ENCODE measurements around the gene EIF2D. TPM values are rescaled to one million over a fixed set of nuclear protein-coding genes. Genes with fewer than 3 reads are reported as not detected.
A peak's percentile ranks its signal among the peaks of the same experiment; 100 is the strongest.

EIF2D gene
- total and polyA plus RNA-seq, 9 of the 15 experiments (the other 6 are each of a cell fraction or from before 2014, with no cell fraction given): 81.1 to 138 (median 93.9) TPM

GRCh38 chr1:206634365-206635079 is 22.3 kb upstream of the EIF2D start (continued):
- no peak for TF ChIP-seq NONO (IDR thresholded peaks at IDR 0.05; ENCODE audit: low read depth in 2 of 2, low read length in 1 of 2)
- TF ChIP-seq ZNF12 (CRISPR knock-in tag; IDR thresholded peaks at IDR 0.05): no peak; the same call in 1 of the 2 replicates
- TF ChIP-seq TEAD2 (tag; IDR thresholded peaks at IDR 0.05): no peak
- TF ChIP-seq ZEB2 (IDR thresholded peaks at IDR 0.05): no peak
- TF ChIP-seq ZNF133 (CRISPR knock-in tag; IDR thresholded peaks at IDR 0.05): no peak
- no peak for TF ChIP-seq GATA2 (CRISPR knock-in tag; IDR thresholded peaks at IDR 0.05)
- no peak for TF ChIP-seq GTF2B (IDR thresholded peaks at IDR 0.05; ENCODE audit: extremely low read depth, insufficient read length)
- TF ChIP-seq ETV1 (tag; conservative IDR thresholded peaks at IDR 0.05; ENCODE audit: low read depth): 0 out of 2 replicates have a peak, but pooled peaks have one; percentile 12
- no peak for TF ChIP-seq SNAPC5 (CRISPR knock-in tag; IDR thresholded peaks at IDR 0.05)
- peak; percentile 22; the same call in 1 of the 2 replicates for TF ChIP-seq JUND (IDR thresholded peaks at IDR 0.05; ENCODE audit: borderline replicate concordance, low read depth, low read length)
- TF ChIP-seq JUND (tag; IDR thresholded peaks at IDR 0.05; ENCODE audit: borderline replicate concordance, low read depth, low read length): no peak; the same call in 1 of the 3 replicates
- no peak for TF ChIP-seq CSDE1 (IDR thresholded peaks at IDR 0.05)
- TF ChIP-seq ZNF780A (CRISPR knock-in tag; IDR thresholded peaks at IDR 0.05): no peak
- TF ChIP-seq U2AF1 (optimal IDR thresholded peaks at IDR 0.05; ENCODE audit: low read depth, low read length): no peak
- TF ChIP-seq DMBX1 (CRISPR knock-in tag; IDR thresholded peaks at IDR 0.05; ENCODE audit: borderline replicate concordance): peak; percentile 69
- TF ChIP-seq PHTF2 (CRISPR knock-in tag; IDR thresholded peaks at IDR 0.05): no peak
- TF ChIP-seq NR1H2 (CRISPR knock-in tag; IDR thresholded peaks at IDR 0.05): no peak
- TF ChIP-seq MLLT1 (IDR thresholded peaks at IDR 0.05): peak in 1 of 2 experiments; percentile 68; a peak in 1 of 4 replicates
- no peak for TF ChIP-seq ZBTB33 (CRISPR knock-in tag; IDR thresholded peaks at IDR 0.05)
- TF ChIP-seq HNRNPL (IDR thresholded peaks at IDR 0.05; ENCODE audit: low read depth, low read length): no peak
- TF ChIP-seq SUPT5H (IDR thresholded peaks at IDR 0.05): no peak
- TF ChIP-seq TAF7 (tag; IDR thresholded peaks at IDR 0.05): no peak
- TF ChIP-seq ZNF212 (CRISPR knock-in tag; IDR thresholded peaks at IDR 0.05): no peak
- TF ChIP-seq SETDB1 (IDR thresholded peaks at IDR 0.05; ENCODE audit: low read length): no peak
- 0 out of 2 replicates have a peak, but pooled peaks have one; percentile 9 for TF ChIP-seq ATF4 (CRISPR knock-in tag; IDR thresholded peaks at IDR 0.05)
- no peak for TF ChIP-seq ZNF316 (IDR thresholded peaks at IDR 0.05)
- no peak for TF ChIP-seq MCM3 (IDR thresholded peaks at IDR 0.05)
